Measurements from ENCODE around the gene SLC4A7.
"Not testable (repeated sequence)": the region's sequence is repeated elsewhere in the genome, so short reads cannot be mapped to it uniquely, and the experiment has no call there.

Gene SLC4A7
- 123 to 562 (median 214) reads per million in 17 experiments for total RNA-seq

DNA sequence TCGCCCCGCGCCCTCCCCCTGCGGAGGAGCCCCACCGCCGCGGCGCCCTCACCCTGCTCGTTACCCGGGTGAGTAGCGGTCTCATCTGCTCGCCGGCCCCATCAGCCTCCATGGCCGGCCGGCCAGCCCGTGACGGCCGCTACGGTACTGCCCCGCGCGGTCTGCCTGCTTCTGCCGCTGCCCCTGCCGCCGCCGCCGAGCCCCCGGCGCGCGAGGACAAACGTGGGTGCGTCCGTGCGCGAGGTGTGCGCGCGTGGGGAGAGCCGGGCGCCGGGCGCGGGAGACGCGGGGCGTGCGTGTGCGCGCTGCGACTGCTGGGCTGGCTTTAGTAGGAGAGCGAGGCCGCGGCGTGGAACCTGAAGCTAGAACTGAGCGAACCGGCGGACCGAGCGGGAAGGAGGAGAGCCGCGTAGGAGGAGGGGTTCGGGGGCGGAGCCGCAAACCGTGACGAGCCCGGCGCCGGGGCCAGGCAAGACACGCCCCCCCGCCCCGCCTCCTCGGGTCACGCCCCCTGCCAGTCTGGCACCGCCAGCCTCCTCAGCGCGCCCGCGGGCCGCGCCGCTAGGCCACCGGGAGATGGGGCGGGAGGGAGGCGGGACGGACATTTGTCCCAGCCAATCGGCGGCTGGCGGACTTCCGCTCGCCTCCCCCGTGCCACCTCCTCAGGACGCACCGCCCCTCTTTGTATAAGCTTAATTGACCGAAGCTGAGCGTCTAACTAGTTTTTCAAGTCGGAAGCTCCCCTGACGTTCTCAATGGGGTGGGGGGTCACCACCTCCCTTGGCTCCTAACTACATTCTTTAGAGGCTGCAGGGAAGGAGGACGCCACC, at the start of gene SLC4A7:
Gene SLC4A7, minus strand, starts transcription at position 370 of the 830 bp plus-strand sequence. Its CDS starts 258 bp downstream, at position 112.
- peak; percentile 97 to 99 (median 98) for DNase-seq

DNA sequence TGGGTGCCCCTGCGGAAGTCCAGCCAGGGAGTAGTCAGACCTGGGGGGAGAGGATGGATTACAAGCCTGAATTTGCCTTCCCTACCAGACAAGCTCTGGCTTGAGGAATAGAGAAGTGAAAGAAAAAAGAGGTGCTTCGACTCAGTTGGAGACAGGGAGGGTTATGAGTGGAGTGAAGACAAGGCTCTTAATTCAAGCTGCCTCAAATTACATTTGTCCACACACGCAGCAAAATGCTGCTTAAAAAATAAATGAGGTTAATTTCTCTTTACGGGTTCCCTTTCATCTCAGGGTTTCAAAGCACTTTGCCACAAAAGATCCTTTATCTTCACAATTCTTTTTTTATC, 49.0 kb upstream of the SLC4A7 start:
- peak; percentile 31 to 64 (median 48) for DNase-seq

DNA sequence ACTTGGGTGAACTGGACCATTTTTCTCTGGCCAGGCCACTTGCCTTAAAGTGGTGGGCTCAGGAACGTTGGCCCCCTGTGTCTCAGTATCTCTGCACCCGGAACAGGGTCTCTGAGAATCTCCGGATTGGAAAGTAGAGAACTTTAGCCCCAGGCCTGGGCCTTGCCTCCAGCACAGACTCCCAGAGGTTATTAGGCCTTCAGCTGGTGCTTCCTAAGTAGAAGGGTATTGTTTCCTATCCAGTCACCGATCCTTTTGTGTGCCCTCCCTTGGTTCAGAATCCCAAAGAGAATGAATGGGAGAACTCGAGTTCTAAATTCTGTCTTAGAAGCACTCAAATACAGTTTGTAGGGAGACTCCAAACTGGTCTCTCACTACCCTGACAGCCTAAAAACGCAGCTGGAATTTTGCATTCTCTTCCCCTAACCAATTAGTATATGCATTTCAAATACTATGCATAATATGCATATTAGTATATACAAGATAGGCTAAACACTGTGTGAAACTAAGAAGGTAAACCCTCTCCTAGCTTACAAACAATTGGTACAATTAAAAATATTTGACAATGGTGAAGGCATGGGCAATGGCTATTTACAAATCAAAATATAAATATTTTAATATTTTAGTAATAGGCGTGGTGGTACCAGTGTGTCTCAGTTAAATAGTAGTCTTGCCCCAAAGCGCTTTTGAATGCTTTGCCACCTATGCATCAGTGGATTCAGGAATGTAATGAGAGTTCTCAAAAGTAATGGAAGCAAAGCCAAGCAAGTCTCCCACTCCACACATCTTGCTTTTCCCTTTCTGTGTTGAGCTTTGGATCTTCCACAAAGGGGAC, 48.5 kb upstream of the SLC4A7 start:
- DNase-seq, result no peak

DNA sequence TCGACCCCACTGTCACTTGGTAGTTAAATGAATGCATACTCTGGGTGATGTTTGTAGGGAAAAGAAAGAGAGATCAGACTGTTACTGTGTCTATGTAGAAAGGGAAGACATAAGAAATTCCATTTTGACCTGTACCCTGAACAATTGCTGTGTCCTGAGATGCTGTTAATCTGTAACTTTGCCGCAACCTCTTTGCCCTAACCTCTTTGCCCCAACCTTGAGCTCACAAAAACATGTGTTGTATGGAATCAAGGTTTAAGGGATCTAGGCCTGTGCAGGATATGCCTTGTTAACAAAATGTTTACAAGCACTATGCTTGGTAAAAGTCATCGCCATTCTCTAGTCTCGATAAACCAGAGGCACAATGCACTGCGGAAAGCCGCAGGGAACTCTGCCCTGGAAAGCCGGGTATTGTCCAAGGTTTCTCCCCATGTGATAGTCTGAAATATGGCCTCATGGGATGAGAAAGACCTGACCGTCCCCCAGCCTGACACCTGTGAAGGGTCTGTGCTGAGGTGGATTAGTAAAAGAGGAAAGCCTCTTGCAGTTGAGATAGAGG, 47.1 kb upstream of the SLC4A7 start:
- DNase-seq, result not testable (repeated sequence)

DNA sequence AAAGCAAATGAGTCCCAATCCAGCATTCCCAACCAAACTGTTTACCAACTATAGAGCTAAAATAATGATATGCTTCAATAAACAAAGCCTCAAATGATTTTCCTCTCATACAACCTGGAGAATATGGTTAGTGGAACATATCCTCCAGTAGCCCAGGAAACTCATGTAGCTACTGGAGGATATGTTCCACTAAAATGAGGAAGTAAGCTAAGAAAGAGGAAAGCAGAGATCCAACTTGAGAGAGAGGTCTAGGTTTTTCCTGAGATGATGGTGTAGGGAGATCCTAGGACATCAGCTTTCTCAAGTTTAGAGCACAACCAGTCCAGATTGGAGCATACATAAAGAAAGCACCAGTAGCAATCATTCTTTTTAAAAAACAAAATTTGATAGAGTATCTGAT, 44.6 kb upstream of the SLC4A7 start:
- DNase-seq, result peak; percentile 31 to 71 (median 50)

DNA sequence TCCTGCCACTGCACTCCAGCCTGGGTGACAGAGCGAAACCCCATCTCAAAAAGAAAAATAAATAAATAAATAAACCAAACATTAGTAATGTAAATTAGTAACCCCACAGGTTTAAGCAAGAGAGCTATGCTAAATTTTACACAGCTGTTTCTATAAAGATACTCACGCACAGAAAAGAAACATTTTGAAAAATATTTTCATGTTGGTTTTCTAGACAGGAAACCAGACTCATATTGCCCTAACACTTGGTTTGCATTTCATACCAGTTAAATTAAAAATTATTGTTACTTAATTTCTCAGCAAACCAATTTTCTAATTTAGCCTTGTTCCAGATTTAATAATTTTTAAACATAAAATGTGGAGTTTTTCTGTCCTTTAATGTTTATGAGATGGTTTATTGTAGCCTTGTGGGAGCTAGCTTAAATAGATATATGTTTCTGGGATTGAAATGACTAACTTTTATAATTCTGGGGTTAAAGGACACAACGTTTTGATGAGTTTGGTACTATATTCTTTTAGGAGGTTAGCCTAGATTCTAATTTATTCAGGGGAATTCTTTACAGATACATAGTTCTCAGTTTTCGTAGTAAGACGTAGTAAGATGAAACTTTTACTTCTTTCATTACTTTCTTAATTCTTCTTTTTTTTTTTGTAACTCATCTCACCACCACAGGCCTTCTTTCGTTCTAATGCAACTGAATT, 42.6 kb upstream of the SLC4A7 start:
- no peak for DNase-seq

DNA sequence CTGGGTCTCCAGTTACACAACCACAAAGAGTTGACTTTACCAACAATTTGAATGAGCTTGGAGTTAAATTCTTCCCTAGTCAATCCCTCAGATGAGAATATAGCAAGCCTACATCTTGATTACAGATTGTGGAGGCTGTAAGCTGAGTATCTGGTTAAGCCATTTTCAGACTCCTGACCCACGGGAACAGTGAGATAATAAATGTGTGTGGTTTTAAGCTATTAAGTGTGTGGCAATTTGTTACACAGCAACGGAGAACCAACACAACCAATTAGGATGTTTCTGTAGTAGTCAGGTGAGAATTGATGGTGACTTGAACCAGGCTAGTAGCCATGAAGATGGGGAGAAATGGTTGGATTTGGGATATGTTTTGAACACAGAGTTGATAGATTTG, 37.7 kb upstream of the SLC4A7 start:
- DNase-seq, result no peak

DNA sequence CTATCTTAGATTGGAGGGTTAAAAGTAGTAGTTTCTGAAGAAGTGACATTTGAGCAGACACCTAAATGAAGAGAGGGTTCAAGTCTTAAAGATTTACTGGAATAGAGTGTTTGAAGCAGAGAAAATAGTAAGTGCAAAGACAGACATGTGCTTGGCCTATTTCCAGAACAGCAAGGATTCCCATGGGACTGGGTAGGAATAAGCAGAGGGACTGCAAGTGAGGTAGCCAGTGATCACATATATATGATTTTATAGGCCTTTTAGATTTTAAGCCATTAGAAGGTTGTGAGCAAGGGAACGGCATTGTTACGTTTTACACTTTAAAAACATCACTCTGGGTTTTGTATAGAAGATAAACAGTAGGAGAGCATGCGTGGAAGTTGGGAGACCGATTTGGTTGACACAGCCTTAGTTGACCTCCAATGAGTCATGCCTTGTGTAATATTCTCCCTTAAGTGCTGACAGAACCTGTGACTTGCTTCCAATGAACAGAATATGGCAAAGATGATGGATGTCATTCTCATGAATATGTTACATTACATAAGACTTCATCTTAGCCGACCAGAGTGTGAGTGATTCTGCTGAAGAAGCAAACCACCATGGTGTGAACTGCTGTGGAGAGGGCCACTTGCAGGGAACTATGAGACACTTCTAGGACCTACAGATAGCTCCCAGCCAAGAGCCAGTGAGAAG, 37.1 kb upstream of the SLC4A7 start:
- DNase-seq, result peak; percentile 82 to 98 (median 91)

DNA sequence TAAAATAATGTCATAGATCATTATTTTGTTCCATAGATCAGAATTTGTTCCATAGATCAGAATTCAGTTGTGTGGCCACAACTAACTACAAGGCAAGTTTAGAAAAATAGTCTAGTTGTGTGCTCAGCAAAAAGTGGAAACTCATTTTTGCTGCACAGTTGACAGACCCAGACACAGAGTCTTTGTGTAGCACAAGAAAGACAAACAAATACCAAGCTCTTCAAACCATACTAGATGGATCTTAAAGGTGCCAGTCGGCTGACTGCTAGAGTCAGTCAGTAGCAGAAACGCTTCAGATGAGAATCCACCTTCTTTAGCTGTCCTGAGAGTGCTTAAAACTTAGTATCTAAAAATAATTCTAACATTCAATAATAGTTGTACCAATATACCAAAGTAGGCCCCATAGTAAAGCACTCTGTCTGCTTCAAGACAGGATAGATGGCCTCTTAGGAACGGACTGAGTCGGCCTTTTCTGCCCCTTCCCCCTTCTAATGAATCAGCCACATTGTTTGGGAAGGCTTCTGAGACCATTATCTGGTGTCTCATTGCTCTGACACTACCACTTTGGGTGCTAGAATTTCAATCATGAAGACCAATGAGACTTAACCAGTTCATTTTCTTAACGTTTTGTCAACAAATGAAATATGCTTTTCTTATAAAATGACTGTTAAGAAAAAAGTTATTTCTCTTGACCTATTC, 27.7 kb upstream of the SLC4A7 start:
- DNase-seq, result no peak

DNA sequence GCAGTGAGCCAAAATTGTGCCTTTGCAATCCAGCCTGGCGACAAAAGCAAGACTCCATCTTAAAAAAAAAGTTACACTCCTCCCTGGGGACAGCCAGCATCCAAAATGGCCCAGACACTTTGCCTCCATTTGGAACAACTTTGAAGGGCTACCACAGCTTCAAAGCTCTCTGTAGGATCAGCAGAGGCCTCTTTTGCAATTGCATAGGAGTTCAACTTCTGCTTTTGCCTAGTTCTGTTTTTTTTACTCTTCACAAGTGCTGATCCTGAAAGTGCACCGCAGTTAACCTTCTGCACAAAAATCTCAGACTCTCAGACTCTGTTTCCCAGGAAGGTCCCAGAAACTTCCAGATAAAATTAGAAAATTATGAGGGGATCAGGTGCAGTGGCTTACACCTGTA, 25.2 kb upstream of the SLC4A7 start:
- peak; percentile 71 to 92 (median 84) for DNase-seq

DNA sequence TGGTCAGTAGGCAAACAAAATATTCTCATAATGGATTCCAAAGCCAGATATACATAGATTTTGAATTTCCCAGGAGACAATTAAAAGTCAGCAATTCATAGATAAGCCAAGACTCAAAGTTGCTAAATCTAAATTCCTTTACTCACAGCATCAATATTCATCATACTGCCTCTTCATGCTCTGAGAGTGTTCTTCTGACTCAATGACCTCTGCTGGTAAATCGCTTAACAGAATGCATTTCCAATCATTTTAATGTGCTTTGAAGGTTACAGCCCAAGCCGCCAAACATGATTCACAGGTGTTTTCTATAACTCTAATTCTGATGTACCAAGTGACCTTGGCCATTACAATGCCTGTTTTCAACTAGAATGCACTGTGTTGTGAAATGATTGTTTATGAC, 24.2 kb upstream of the SLC4A7 start:
- DNase-seq, result no peak

DNA sequence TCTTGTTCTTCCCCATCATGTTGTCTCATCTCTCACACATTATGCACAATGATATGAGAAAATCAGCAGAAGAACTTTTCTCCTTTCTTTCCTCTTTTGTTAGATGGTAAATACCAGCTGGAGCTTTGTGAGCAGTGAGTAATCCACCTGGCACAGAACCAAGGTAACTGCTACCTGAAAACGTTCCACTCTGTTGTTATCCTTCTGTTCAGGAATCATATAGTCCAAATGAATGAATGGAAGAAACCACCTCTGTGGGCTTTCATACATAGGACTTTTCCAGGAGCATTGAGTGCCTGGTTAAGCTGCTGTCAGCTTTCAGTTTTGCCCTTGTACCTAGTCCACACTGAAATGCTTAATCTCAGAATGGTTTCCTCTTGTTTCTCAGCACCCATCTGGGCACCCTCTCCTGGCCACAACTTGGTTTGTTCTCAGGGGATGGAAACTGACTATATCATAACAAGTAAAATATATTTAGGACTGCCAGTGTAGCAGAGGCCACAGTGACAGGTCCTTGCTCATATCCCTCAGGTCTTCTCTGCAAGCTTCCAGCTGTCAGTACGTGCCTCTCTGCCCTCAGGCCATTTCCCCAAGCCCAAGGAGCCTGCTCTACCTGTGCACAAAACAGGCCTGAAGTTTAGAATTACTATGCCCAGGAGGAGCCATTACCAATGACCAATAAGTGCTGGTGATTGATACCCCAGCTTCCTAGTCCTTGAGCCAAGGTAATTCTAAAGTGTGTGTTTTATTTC, 23.5 kb upstream of the SLC4A7 start:
- no peak for DNase-seq

DNA sequence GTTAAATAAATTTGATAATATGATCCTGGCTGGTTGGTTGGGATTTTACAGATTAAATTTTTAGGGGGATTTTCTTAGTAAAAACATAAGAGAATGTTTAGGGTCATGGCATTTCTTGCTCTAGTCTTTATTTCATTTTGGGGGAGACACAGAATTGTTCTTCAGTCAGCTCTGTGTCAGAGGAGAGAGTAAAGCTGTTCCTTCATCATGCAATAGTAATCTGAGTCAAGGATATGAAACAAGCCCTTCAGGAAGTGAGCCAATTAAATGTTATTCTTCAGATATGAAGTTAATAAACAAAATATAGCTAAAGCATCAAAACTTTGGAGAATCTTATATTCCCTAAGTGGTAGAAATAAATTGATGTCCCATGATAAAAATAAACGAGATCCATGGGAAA, 22.9 kb upstream of the SLC4A7 start:
- no peak for DNase-seq

DNA sequence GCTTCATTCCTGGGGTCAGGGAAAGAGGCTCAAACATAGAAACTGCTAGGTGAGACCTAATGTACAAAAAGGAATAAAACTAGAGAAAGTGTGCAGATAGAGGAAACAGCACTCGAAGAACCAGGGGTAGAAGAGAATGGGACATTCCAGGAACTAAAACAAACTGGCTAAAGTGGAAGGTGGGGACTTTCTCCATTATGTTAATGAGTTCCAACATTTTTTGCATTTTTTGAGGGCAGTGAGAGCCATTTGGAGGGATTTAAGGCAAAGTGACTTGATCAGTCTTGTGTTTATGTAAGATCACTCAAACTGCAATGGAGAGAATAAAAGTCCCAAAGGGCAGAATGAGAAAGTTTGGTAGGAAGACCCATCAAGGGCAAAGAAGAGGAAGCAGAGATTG, 20.6 kb upstream of the SLC4A7 start:
- no peak for DNase-seq

DNA sequence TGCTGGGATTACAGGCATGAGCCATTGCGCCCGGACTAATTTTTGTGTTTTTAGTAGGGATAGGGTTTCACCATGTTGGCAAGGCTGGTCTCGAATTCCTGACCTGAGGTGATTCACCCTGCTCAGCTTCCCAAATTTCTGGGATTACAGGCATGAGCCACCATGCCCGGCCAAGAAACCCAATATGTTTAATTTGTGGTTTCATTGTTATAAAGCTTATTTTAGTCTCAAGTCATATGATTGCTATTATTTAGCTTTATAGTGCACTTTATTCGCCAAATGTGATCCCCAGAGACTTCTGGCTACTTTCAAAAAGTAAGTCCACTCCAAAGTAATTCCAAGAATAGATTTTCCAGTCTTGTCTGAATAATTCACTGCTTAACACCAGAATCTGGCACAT, 19.3 kb upstream of the SLC4A7 start:
- no peak for DNase-seq

DNA sequence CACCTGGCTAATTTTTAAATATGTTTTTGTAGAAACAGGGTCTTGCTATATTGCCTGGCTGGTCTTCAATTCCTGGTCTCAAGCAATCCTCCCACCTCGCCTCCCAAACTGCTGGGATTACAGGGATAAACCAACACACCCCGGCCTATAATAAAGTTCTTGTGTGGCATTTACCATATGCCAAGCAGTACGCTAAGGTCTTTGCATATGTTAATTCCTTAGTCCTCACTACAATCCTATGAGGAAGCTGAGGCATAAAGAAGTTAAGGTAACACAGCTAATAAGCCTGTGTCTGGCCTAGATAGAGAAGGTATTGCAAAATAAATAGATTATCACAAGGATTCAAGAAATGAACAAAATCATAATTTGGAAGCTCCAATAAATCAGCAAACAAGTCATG, 17.6 kb upstream of the SLC4A7 start:
- no peak for DNase-seq

DNA sequence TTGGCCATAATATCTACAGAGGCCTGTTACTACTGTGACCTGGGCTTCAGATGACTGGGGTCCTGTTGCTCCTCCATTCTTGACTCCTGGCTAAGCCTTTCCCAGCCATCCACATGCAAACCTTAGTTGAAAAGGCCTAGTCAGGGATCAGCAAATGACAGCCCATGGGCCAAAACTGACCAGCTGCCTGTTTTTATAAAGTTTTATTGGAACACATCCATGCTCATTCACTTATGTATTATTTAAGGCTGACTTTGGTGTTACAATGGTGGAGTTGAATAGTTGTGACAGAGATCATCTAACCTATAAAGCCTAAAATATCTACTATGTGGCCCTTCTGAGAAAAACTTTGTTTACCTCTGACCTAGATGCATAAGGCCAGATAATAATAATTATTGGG, 16.8 kb upstream of the SLC4A7 start:
- no peak for DNase-seq

DNA sequence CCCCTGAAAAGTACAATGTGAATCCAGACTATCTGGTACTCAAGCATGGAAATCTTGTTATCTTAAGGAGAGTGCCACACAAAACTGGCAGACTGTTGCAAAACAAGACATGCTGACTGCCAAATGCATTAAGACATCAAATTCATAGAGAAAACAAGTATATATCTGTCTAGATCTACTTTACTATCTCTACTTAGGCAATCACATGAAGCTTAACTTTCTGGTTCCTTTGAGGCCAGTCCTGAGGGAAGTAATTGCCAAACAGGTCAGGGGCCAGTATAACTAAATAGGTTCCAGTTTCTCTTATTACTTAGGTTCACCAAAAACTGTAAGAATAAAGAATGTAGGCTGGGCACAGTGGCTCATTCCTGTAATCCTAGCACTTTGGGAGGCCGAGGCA, 15.9 kb upstream of the SLC4A7 start:
- peak in 3 of 4 experiments; percentile 17 to 37 (median 24) for DNase-seq

DNA sequence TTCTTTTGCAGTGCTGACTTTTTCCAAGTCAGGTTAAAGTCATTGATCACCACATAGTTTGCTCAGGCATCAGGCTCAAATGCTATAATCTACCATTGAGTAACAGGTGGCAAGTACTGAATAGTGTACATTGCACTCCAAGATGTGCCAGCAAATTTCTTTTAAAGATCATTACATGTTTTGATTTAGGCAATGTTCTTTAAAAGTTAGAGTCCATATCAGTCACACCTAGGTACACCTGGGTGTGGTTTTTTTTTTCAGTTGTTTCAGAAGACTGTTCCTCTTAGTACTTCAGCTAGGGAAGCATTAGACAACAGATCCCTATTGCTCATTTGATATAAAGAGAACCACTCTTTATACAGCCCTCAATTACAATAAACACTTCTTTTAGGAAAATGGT, 10.6 kb upstream of the SLC4A7 start:
- DNase-seq, result no peak

DNA sequence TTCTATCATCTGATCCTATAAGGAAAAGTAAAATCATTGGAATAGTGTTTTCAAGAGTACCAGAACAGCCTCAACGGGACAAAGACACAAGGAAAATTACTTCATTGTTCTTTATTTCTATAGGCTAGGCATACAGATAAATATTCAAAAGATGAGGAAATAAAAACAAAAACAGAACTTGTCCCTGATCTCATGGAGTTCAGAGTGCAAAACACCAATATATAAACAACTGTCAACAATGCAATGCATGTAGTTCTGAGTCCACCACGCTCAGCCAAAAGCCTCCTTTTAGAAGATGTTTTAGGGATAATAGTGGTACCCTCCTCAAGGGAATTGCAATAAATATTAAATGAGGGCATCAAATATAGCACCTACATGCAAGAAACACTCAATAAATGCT, 4.6 kb upstream of the SLC4A7 start:
- DNase-seq, result no peak

DNA sequence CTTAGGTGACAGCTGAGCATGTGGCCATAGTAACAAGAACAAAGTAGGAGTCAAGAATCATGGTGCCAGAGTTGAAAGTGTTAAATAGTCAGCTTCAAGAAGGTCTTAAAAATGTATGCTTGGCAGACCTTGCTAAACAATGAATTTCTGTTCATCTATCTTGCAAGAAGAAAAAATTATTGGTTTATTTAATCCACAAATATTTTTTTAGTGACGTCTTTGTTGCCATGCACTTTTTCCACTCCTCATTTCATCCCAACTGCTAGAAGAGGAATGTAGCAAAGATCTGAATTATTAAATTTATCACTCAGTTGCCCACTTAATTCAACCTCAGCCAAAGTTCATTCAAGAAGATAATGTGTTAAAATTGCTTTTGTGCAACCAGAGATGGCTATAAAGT, 3.2 kb upstream of the SLC4A7 start:
- DNase-seq, result no peak

All from suppressor macrophage (primary cell).